ENCODE data around the gene CPT1A.

The CPT1A gene

DNA sequence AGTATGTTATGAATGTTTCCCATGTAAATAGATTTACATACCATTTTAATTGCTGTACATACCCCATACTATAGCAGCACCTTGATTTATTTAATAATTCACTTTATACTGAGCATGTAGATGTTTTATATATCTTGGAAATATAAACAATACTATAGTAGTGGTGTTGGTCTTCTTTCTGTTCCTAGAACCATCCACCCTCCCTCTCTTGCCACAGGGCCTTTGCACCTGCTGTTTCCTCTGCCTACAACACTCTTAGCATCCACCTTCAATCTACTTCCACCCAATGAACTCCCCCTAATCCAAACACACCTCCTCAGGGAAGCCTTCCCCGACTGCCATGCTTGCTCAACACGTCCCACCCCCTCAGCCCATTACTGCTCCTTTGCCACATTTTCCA is 120.6 kb downstream of the CPT1A start:
- DNase-seq (ENCODE audit: low spot score): no peak
- TF ChIP-seq, protein P1, sequence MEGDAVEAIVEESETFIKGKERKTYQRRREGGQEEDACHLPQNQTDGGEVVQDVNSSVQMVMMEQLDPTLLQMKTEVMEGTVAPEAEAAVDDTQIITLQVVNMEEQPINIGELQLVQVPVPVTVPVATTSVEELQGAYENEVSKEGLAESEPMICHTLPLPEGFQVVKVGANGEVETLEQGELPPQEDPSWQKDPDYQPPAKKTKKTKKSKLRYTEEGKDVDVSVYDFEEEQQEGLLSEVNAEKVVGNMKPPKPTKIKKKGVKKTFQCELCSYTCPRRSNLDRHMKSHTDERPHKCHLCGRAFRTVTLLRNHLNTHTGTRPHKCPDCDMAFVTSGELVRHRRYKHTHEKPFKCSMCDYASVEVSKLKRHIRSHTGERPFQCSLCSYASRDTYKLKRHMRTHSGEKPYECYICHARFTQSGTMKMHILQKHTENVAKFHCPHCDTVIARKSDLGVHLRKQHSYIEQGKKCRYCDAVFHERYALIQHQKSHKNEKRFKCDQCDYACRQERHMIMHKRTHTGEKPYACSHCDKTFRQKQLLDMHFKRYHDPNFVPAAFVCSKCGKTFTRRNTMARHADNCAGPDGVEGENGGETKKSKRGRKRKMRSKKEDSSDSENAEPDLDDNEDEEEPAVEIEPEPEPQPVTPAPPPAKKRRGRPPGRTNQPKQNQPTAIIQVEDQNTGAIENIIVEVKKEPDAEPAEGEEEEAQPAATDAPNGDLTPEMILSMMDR (IDR thresholded peaks at IDR 0.05; ENCODE audit: extremely low read depth, missing control alignments): no peak

DNA sequence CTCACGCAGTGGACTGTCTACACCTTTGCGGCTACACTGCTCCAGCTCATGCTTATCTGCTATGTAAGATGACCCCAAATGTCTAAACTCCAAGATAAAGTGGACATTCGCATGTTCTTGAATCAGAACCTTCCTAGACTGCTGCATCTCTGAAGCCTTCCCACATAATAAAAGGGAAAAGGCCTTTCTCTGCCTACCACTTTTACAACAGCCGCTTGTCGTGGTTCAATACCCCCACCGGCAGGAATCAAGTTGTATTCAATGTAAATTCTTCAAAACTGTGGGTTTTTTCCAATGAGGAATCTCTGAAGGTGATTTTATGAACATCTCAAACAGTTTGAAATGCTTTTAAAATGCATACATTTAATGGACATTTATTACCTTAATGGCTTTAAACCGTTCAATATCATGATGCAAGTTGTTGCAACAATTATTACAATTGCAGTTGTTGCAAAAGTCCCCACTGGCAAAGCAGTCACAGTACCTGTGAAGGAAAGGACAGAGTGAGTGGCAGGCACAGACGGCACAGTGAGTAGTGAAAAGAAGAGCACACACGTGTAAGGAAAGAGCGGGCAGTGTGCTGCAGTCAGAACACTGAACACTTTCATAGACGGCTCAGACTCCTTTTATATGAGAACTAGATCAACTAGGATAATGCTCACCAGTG is 126.1 kb downstream of the CPT1A start:
- TF ChIP-seq, protein P1 (IDR thresholded peaks at IDR 0.05; ENCODE audit: extremely low read depth, missing control alignments): no peak
- DNase-seq (ENCODE audit: low spot score): no peak

DNA sequence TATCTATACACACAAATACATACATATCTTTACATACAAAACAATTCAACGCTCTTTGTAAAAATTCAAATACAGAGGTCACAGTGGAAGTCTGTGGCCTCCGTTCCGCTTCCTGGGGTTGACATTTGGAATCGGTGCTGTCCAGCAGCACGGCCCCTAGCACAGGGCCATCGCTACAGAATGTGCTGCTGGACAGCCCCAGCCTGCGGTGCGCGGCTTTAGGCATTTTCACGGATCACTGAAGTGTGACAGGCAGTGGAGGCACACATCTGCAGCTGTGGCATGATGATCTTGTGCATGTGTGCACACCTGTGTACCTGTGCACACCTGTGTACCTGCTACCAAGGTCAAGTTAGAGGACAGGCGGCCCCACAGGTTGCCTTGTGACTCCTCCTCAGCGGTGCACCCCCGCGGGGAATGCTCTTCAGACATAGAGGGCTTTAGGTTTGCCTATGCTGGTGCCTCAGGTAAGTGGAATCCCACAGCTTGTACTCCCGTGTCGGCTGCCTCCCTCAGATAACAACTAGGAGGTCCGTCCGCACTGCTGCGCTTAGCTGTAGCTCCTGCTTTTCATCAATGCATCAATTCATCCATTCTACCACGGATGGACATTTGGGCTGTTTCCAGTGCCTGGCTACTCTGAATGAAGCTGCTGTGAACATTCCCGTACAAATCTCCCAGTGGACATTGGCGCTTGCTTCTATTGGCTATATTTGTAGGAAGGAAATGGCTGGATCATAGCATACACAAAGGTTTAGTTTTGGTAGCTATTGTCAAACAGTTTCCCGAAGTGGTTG is 127.5 kb downstream of the CPT1A start:
- DNase-seq (ENCODE audit: low spot score): no peak
- TF ChIP-seq, protein P1 (IDR thresholded peaks at IDR 0.05; ENCODE audit: extremely low read depth, missing control alignments): no peak

DNA sequence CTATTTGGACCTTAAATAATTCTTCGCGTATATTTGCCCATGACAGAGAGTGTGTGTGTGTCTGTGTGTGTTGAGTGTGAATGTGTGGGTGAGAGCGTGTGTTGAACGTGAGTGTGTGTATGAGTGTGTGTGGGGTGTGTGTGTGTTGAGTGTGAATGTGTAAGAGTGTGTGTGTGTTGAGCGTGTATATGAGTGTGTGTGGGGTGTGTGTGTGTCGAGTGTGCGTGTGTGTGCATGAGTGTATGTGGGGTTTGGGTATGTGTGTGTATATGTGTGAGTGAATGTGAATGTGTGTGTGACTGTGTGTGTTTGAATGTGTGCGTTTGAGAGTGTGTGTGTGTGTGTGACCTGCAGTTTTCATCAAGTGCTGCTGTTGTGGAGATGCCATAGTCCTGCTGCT is 130.6 kb downstream of the CPT1A start:
- TF ChIP-seq, protein P1 (IDR thresholded peaks at IDR 0.05; ENCODE audit: extremely low read depth, missing control alignments): no peak
- DNase-seq (ENCODE audit: low spot score): no peak

GRCh38 chr11:68710409-68710808 is 131.3 kb downstream of the CPT1A start:
- TF ChIP-seq, protein P1 (IDR thresholded peaks at IDR 0.05; ENCODE audit: extremely low read depth, missing control alignments): no peak
- DNase-seq (ENCODE audit: low spot score): no peak

- DNase-seq (ENCODE audit: low spot score): no peak
- TF ChIP-seq, protein P1 (IDR thresholded peaks at IDR 0.05; ENCODE audit: extremely low read depth, missing control alignments): no peak
These were observed 132.7 kb downstream of the CPT1A start for GRCh38 chr11:68709062-68709461.

DNA sequence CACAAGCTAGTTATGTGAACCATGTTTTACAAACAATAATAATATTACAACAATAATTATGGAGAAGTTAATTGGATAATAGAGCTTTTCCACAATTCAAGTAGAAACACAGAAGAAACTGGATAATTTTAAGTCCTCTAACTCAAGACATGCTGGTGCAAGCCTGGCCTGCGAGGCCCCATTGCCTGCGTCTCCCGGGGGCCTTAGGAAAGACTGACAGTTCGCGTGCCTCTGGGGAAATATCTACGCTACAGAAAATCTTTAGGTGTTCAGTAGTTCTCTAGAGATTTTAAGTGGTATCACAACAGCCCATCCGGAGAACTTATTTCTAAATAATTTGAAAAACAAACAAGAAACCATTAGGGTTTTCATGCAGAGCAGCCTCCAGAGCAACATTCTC is 134.2 kb downstream of the CPT1A start:
- TF ChIP-seq, protein P1 (IDR thresholded peaks at IDR 0.05; ENCODE audit: extremely low read depth, missing control alignments): no peak
- no peak for DNase-seq (ENCODE audit: low spot score)

All from GM20000 (cell line).